ENCODE data around the gene TLR2. TPM values are rescaled to one million over a fixed set of nuclear protein-coding genes. Genes with fewer than 3 reads are reported as not detected.

Gene TLR2
- total RNA-seq (2021) (1.3 to 1.7 TPM (median 1.4 TPM) in 3 replicates), Bru-seq, nascent RNA (percentile 36 among the genes with signal in this experiment)
- long read RNA-seq, experiment 1, partial matches to known transcripts, result 0 of 5 reads
- long read RNA-seq, experiment 1, other reads (novel, unspliced or antisense), result 4 of 5 reads
- long read RNA-seq, experiment 2, full-length matches to known transcripts, result 2 of 4 reads
- long read RNA-seq, experiment 2, partial matches to known transcripts, result 0 of 4 reads
- long read RNA-seq, experiment 2, other reads (novel, unspliced or antisense), result 2 of 4 reads
- long read RNA-seq, experiment 3, result 0 reads

GRCh38 chr4:153684182-153684970 is at the start of gene TLR2:
Gene TLR2, plus strand, starts transcription at chr4:153684280. Its CDS starts 18,628 bp downstream, at chr4:153702908.
- peaks cover 29% of the 10 kb centered on the region for H3K36me3 Mint-ChIP-seq
- H3K4me3 Mint-ChIP-seq, result peak within 1 kb of the TSS; percentile 77
- POLR2A ChIA-PET, result no interaction called here
- H3K9me3 Mint-ChIP-seq, result peaks cover 39% of the 10 kb centered on the region
- no peak within 1 kb of the TSS for H3K27ac Mint-ChIP-seq
- peaks cover 64% of the 10 kb centered on the region for H3K27me3 Mint-ChIP-seq (ENCODE audit: low read depth)
- peak; percentile 83 for ATAC-seq
- peak; percentile 66 for DNase-seq (ENCODE audit: low spot score)
- H3K4me1 Mint-ChIP-seq, result peaks cover 11% of the 10 kb centered on the region
- CTCF ChIA-PET, result interaction anchor here (1.0 to 2.2 kb wide), 7 partner anchors 37 to 542 kb away, joined by 3 to 16 read pairs (median 4); partner anchors contain the start of gene TMEM131L
- peak; percentile 55; the same call in 1 of the 2 replicates for TF ChIP-seq MYBL2 (CRISPR knock-in tag; IDR thresholded peaks at IDR 0.05)
- TF ChIP-seq TEAD4 (CRISPR knock-in tag; IDR thresholded peaks at IDR 0.05), result 0 out of 2 replicates have a peak, but pooled peaks have one; percentile 13
- TF ChIP-seq CREB1 (CRISPR knock-in tag; IDR thresholded peaks at IDR 0.05), result no peak
- TF ChIP-seq RORB (CRISPR knock-in tag; IDR thresholded peaks at IDR 0.05), result no peak
- no peak for TF ChIP-seq IRF2 (CRISPR knock-in tag; IDR thresholded peaks at IDR 0.05; ENCODE audit: borderline replicate concordance, low read depth)
- TF ChIP-seq TEAD1 (CRISPR knock-in tag; IDR thresholded peaks at IDR 0.05), result no peak
- no peak for TF ChIP-seq ATF6 (CRISPR knock-in tag; IDR thresholded peaks at IDR 0.05)
- TF ChIP-seq EMX1 (CRISPR knock-in tag; IDR thresholded peaks at IDR 0.05), result no peak
- no peak for TF ChIP-seq NR2C2 (CRISPR knock-in tag; IDR thresholded peaks at IDR 0.05)
- TF ChIP-seq, protein P1, sequence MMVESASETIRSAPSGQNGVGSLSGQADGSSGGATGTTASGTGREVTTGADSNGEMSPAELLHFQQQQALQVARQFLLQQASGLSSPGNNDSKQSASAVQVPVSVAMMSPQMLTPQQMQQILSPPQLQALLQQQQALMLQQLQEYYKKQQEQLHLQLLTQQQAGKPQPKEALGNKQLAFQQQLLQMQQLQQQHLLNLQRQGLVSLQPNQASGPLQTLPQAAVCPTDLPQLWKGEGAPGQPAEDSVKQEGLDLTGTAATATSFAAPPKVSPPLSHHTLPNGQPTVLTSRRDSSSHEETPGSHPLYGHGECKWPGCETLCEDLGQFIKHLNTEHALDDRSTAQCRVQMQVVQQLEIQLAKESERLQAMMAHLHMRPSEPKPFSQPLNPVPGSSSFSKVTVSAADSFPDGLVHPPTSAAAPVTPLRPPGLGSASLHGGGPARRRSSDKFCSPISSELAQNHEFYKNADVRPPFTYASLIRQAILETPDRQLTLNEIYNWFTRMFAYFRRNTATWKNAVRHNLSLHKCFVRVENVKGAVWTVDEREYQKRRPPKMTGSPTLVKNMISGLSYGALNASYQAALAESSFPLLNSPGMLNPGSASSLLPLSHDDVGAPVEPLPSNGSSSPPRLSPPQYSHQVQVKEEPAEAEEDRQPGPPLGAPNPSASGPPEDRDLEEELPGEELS (CRISPR knock-in tag; IDR thresholded peaks at IDR 0.05), result peak; percentile 45; the same call in 1 of the 2 replicates
- 0 out of 2 replicates have a peak, but pooled peaks have one; percentile 6 for TF ChIP-seq TCF7 (CRISPR knock-in tag; IDR thresholded peaks at IDR 0.05; ENCODE audit: low read depth)
- no peak for TF ChIP-seq FOXJ3 (CRISPR knock-in tag; IDR thresholded peaks at IDR 0.05; ENCODE audit: borderline replicate concordance)
- no peak for TF ChIP-seq PREB (CRISPR knock-in tag; IDR thresholded peaks at IDR 0.05; ENCODE audit: borderline replicate concordance)
- no peak for TF ChIP-seq MXD4 (CRISPR knock-in tag; IDR thresholded peaks at IDR 0.05; ENCODE audit: borderline replicate concordance)
- TF ChIP-seq ETV6 (CRISPR knock-in tag; IDR thresholded peaks at IDR 0.05), result peak; percentile 75; the same call in 1 of the 2 replicates
- TF ChIP-seq ATF3 (CRISPR knock-in tag; conservative IDR thresholded peaks at IDR 0.05), result no peak
- TF ChIP-seq ZNF121 (CRISPR knock-in tag; IDR thresholded peaks at IDR 0.05), result no peak; the same call in 1 of the 2 replicates
- no peak for TF ChIP-seq GRHL2 (CRISPR knock-in tag; IDR thresholded peaks at IDR 0.05; ENCODE audit: insufficient replicate concordance, severe bottlenecking)
- TF ChIP-seq ZNF138 (CRISPR knock-in tag; conservative IDR thresholded peaks at IDR 0.05), result 0 out of 2 replicates have a peak, but pooled peaks have one; percentile 8
- no peak for TF ChIP-seq CBFB (CRISPR knock-in tag; IDR thresholded peaks at IDR 0.05; ENCODE audit: low read depth)
- TF ChIP-seq, protein P2, sequence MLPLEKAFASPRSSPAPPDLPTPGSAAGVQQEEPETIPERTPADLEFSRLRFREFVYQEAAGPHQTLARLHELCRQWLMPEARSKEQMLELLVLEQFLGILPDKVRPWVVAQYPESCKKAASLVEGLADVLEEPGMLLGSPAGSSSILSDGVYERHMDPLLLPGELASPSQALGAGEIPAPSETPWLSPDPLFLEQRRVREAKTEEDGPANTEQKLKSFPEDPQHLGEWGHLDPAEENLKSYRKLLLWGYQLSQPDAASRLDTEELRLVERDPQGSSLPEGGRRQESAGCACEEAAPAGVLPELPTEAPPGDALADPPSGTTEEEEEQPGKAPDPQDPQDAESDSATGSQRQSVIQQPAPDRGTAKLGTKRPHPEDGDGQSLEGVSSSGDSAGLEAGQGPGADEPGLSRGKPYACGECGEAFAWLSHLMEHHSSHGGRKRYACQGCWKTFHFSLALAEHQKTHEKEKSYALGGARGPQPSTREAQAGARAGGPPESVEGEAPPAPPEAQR (CRISPR knock-in tag; IDR thresholded peaks at IDR 0.05), result no peak
- 0 out of 2 replicates have a peak, but pooled peaks have one; percentile 24 for TF ChIP-seq E2F4 (CRISPR knock-in tag; IDR thresholded peaks at IDR 0.05; ENCODE audit: borderline replicate concordance, low read depth)
- TF ChIP-seq RELA (CRISPR knock-in tag; IDR thresholded peaks at IDR 0.05; ENCODE audit: borderline replicate concordance), result no peak
- TF ChIP-seq, protein P3, sequence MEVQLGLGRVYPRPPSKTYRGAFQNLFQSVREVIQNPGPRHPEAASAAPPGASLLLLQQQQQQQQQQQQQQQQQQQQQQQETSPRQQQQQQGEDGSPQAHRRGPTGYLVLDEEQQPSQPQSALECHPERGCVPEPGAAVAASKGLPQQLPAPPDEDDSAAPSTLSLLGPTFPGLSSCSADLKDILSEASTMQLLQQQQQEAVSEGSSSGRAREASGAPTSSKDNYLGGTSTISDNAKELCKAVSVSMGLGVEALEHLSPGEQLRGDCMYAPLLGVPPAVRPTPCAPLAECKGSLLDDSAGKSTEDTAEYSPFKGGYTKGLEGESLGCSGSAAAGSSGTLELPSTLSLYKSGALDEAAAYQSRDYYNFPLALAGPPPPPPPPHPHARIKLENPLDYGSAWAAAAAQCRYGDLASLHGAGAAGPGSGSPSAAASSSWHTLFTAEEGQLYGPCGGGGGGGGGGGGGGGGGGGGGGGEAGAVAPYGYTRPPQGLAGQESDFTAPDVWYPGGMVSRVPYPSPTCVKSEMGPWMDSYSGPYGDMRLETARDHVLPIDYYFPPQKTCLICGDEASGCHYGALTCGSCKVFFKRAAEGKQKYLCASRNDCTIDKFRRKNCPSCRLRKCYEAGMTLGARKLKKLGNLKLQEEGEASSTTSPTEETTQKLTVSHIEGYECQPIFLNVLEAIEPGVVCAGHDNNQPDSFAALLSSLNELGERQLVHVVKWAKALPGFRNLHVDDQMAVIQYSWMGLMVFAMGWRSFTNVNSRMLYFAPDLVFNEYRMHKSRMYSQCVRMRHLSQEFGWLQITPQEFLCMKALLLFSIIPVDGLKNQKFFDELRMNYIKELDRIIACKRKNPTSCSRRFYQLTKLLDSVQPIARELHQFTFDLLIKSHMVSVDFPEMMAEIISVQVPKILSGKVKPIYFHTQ (CRISPR knock-in tag; IDR thresholded peaks at IDR 0.05), result no peak

All from WTC11 (cell line).